Activated CD4-positive, alpha-beta memory T cell treated with anti-CD3 and anti-CD28 coated beads for 36 hours (primary cell): ENCODE results near the gene CELF4. TPM values are rescaled to one million over a fixed set of nuclear protein-coding genes. Genes with fewer than 3 reads are reported as not detected.

ENCODE experiments used
- CTCF ChIA-PET: fragments of 350-600 bp; sonication (Branson Sonifier 250); formaldehyde crosslinking; loops from one replicate; lab custom pipeline; 2021; ENCODE audit warnings: antibody characterized with exemption, inconsistent platforms; lab: Charles Lee
- POLR2A ChIA-PET: fragments of 350-600 bp; sonication (Branson Sonifier 250); formaldehyde crosslinking; loops from one replicate; lab custom pipeline; 2021; ENCODE audit warnings: antibody characterized with exemption; lab: Charles Lee
- DNase-seq: peaks from one replicate; pipeline ENCODE4 v3.0.0-alpha.2; 2020
- H3K27ac Mint-ChIP-seq: one replicate; pipeline ENCODE4 v1.8.0; 2021; ENCODE audit warnings: mixed read lengths
- H3K27me3 Mint-ChIP-seq: one replicate; pipeline ENCODE4 v1.8.0; 2021; ENCODE audit warnings: mixed read lengths
- H3K36me3 Mint-ChIP-seq: one replicate; pipeline ENCODE4 v1.8.0; 2021; ENCODE audit warnings: mixed read lengths
- H3K4me1 Mint-ChIP-seq: one replicate; pipeline ENCODE4 v1.8.0; 2021; ENCODE audit warnings: low read depth, mixed read lengths
- H3K4me3 Mint-ChIP-seq: one replicate; pipeline ENCODE4 v1.8.0; 2021; ENCODE audit warnings: mild to moderate bottlenecking, mixed read lengths
- H3K9me3 Mint-ChIP-seq: one replicate; pipeline ENCODE4 v1.8.0; 2021; ENCODE audit warnings: mixed read lengths
- intact Hi-C: fragments of 100-400 bp; cut with micrococcal nuclease; formaldehyde crosslinking; loops from one replicate; pipeline ENCODE4 v1.15.1; 2023
- total RNA-seq, 2 experiments: library from RNA; stranded (reverse); gene quantifications; one replicate each; pipeline ENCODE4 v1.2.3, GENCODE V29; 2021

The CELF4 gene
- total RNA-seq, 2 experiments from 2014 or later, result not detected

DNA sequence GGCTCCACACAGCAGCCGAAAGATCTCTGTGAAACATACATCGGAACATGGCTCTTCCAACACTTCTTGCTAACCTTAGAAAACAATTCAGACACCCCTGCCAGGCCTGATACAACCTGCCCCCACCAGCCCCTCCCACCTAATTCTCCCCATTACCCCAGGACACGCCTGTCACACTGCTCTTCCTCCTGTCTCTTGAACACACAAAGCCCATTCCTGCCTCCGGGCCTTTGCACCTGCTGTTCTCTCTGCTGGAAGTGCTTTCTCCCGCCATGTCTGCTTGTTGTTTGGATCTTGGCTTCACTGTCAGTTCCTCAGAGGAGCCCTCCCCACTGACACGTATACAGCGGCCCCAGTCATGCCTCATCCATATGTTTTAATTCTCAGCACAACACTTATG, 24.1 kb downstream of the CELF4 start:
- H3K4me3 Mint-ChIP-seq, result no peak overlapping the region
- DNase-seq, result no peak
- no peak overlapping the region for H3K27ac Mint-ChIP-seq
- H3K4me1 Mint-ChIP-seq, result no peaks in the 10 kb centered on the region
- intact Hi-C loops, result no loop called here
- peaks cover 23% of the 10 kb centered on the region for H3K27me3 Mint-ChIP-seq
- CTCF ChIA-PET, result interaction anchor here (1.1 kb wide), 1 partner anchor 11 kb away, joined by 3 read pairs; no protein-coding TSS in a partner anchor
- H3K36me3 Mint-ChIP-seq, result no peaks in the 10 kb centered on the region
- POLR2A ChIA-PET, result no interaction called here
- no peaks in the 10 kb centered on the region for H3K9me3 Mint-ChIP-seq

DNA sequence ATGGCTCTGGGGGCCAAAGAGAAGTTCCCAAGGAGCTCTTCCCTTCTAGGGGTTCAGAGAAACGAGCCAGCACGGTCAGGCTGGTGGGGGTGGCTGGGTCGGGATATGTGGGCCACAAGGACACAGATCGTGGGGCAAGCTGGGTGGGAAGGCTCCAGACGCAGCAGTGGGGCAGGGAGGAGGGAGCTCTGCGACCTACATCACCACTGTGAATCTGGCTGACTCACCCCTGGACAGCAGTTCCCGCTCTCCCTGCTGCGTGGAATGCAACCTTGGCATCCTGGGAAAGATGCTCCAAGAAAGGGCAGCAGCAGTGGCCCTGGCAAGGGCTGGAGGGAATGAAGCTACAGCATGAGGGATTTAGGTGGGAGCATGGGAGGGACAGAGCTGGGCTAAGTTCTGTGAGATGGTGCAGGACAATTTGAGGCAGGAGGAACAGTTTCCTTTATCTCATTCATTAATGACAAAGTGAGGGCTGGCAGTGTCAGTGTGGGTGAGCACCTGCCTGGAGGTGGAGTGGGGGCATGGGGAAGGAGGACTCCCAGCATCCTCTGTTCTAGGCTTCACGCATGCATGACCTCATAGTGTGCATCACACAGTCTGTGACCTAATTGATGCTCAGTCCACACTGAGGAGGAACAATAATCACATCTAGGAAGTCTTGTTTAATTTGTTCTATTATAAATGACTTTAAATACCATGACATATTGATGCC, 25.0 kb downstream of the CELF4 start:
- no peak overlapping the region for H3K4me3 Mint-ChIP-seq
- H3K9me3 Mint-ChIP-seq, result no peaks in the 10 kb centered on the region
- DNase-seq, result no peak
- no peak overlapping the region for H3K27ac Mint-ChIP-seq
- intact Hi-C loops, result no loop called here
- no peaks in the 10 kb centered on the region for H3K36me3 Mint-ChIP-seq
- ChIA-PET CTCF (no interaction called here), POLR2A (no interaction called here)
- H3K27me3 Mint-ChIP-seq, result peaks cover 23% of the 10 kb centered on the region
- H3K4me1 Mint-ChIP-seq, result no peaks in the 10 kb centered on the region

- no peak for DNase-seq
- CTCF ChIA-PET, result interaction anchor here (2.9 kb wide), 1 partner anchor 153 kb away, joined by 12 read pairs; no protein-coding TSS in a partner anchor
- POLR2A ChIA-PET, result no interaction called here
- H3K9me3 Mint-ChIP-seq, result no peaks in the 10 kb centered on the region
- no peaks in the 10 kb centered on the region for H3K36me3 Mint-ChIP-seq
- H3K4me3 Mint-ChIP-seq, result no peak overlapping the region
- H3K4me1 Mint-ChIP-seq, result no peaks in the 10 kb centered on the region
- H3K27me3 Mint-ChIP-seq, result peaks cover 23% of the 10 kb centered on the region
- intact Hi-C loops, result loop anchor here (2.0 kb wide), 1 partner anchor 94 kb away; no protein-coding TSS in a partner anchor
- no peak overlapping the region for H3K27ac Mint-ChIP-seq
These were observed 26.4 kb downstream of the CELF4 start for GRCh38 chr18:37539236-37539635.

GRCh38 chr18:37538526-37539205, 26.9 kb downstream of the CELF4 start:
- Mint-ChIP-seq H3K27ac (no peak overlapping the region), H3K27me3 (peaks cover 23% of the 10 kb centered on the region), H3K4me1 (no peaks in the 10 kb centered on the region), H3K4me3 (no peak overlapping the region), H3K9me3 (no peaks in the 10 kb centered on the region), H3K36me3 (no peaks in the 10 kb centered on the region)
- DNase-seq, result no peak
- intact Hi-C loops, result loop anchor here (1.0 to 2.0 kb wide), 2 partner anchors 94 to 152 kb away; no protein-coding TSS in a partner anchor
- POLR2A ChIA-PET, result no interaction called here
- CTCF ChIA-PET, result interaction anchor here (2.9 kb wide), 1 partner anchor 153 kb away, joined by 12 read pairs; no protein-coding TSS in a partner anchor

DNA sequence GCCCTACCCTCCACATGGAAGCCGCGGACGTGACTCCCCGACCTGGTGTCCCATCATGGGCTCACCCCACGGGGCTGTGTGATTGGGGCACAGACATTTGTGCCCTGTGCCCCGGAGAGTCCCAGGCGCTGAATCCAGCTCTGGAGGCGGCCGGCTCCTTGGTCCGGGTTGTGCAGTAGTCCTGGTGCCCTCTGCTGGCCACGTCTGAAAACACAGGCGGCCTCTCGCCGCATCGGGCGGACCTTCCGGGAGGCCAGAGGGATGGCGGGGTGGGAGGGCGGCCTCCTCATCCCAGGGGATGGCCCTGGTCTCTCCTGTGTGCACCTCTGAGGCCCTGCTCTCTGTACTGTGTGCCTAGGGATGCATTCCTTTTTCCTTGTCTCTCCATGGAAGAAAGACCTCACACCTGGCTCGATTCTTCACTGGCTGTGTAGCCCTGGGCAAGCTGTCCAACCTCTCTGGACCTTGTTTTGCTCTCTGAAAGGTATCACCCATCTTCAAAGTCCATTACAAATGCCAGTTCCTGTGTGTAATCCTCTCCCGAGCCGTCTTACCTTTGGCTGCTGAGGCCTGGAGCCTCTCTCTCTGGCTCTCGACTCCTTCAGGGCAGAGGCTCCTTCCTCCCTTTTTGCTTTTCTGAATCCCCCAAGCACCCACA, 27.6 kb downstream of the CELF4 start:
- CTCF ChIA-PET, result interaction anchor here (0.7 to 2.9 kb wide), 4 partner anchors 9 to 597 kb away, joined by 3 to 12 read pairs (median 4); no protein-coding TSS in a partner anchor

DNA sequence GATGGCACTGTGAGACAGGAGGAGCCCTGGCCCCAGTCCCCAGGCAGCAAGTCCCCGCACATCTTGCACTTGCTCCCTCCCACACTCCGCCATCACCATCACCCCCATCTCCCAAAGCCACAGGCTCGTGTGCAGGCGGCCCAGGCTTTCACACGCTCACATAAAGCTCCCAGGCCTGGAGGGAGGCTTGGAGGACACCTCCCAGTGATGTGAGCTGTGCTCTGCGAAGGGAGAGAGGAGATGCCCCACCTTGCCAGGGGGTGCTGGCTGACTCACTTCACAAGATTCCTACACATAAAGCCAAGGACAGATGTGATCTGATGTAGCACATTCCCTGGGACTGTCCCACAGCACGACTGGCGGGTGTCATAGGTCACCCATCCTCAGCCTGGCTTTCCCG, 28.9 kb downstream of the CELF4 start:
- intact Hi-C loops, result no loop called here
- POLR2A ChIA-PET, result no interaction called here
- Mint-ChIP-seq H3K4me1 (no peaks in the 10 kb centered on the region), H3K36me3 (no peaks in the 10 kb centered on the region), H3K27ac (no peak overlapping the region), H3K4me3 (no peak overlapping the region), H3K27me3 (peaks cover 23% of the 10 kb centered on the region), H3K9me3 (no peaks in the 10 kb centered on the region)
- CTCF ChIA-PET, result interaction anchor here (1.7 to 2.9 kb wide), 2 partner anchors 145 to 150 kb away, joined by 4 to 12 read pairs; no protein-coding TSS in a partner anchor
- no peak for DNase-seq

More for the DNA sequence above, 27.6 kb downstream of the CELF4 start:
- DNase-seq, result peak; percentile 62
- Mint-ChIP-seq H3K27ac (no peak overlapping the region), H3K9me3 (no peaks in the 10 kb centered on the region), H3K4me1 (no peaks in the 10 kb centered on the region), H3K4me3 (no peak overlapping the region), H3K36me3 (no peaks in the 10 kb centered on the region), H3K27me3 (peaks cover 23% of the 10 kb centered on the region)
- POLR2A ChIA-PET, result no interaction called here
- intact Hi-C loops, result loop anchor here (1.0 to 2.0 kb wide), 2 partner anchors 93 to 152 kb away; no protein-coding TSS in a partner anchor

GRCh38 chr18:37535968-37536367, 29.6 kb downstream of the CELF4 start:
- Mint-ChIP-seq H3K36me3 (no peaks in the 10 kb centered on the region), H3K27ac (no peak overlapping the region), H3K27me3 (peaks cover 20% of the 10 kb centered on the region), H3K9me3 (no peaks in the 10 kb centered on the region), H3K4me1 (no peaks in the 10 kb centered on the region), H3K4me3 (no peak overlapping the region)
- ChIA-PET POLR2A (no interaction called here), CTCF (interaction anchor here (2.9 kb wide), 1 partner anchor 150 kb away, joined by 12 read pairs; no protein-coding TSS in a partner anchor)
- intact Hi-C loops, result no loop called here
- no peak for DNase-seq

GRCh38 chr18:37534627-37535026, 31.0 kb downstream of the CELF4 start:
- Mint-ChIP-seq H3K4me1 (no peaks in the 10 kb centered on the region), H3K36me3 (no peaks in the 10 kb centered on the region), H3K27me3 (peaks cover 17% of the 10 kb centered on the region), H3K4me3 (no peak overlapping the region), H3K27ac (no peak overlapping the region), H3K9me3 (no peaks in the 10 kb centered on the region)
- CTCF ChIA-PET, result no interaction called here
- POLR2A ChIA-PET, result no interaction called here
- intact Hi-C loops, result no loop called here
- DNase-seq, result no peak

DNA sequence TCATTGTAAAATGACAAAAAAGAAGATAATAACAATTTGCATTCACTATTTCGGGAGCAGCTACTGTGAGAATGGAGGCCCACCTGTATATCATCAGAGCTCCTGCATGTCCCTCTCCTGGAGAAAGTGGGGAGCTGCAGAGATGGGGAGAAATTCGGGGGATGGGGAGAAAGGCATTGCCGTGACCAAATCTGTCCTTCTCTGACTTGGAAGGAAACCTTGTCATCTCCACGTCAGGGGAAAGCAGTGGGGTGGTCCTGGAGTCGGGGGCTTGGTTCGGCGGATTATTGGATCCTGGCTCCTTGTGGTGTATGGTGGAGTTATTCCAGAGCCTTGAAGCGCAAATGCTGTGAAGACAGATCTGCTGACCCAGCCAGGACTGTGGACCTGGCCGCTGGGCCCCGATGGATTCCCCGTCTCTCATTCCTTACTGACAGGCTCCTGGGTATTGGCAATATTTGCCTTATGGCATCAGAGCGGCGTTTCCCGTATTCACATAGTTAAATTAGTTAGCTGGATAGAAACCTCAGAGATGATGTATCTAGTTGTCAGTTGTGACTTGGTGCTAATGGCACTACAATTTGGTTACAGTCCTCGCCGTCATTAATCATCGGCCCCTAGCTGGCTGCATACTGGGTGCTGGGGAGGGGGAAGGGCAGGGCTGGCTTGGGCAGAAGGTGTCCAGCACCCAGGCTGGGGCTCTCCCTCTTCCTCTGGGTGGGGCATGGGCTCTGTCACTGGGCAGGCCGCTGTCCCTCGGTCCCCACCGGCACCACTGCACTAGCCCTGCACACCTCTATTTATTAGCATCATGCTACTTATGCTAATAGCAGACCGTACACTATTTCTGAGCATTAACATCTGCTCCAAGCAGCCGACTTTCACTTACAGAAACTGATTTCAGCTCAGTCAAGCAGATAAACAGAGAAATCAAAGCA, 31.7 kb downstream of the CELF4 start:
- H3K9me3 Mint-ChIP-seq, result no peaks in the 10 kb centered on the region
- no peak for DNase-seq
- H3K27ac Mint-ChIP-seq, result no peak overlapping the region
- H3K4me1 Mint-ChIP-seq, result no peaks in the 10 kb centered on the region
- no peaks in the 10 kb centered on the region for H3K36me3 Mint-ChIP-seq
- POLR2A ChIA-PET, result no interaction called here
- H3K4me3 Mint-ChIP-seq, result no peak overlapping the region
- intact Hi-C loops, result no loop called here
- CTCF ChIA-PET, result no interaction called here
- H3K27me3 Mint-ChIP-seq, result peaks cover 19% of the 10 kb centered on the region

DNA sequence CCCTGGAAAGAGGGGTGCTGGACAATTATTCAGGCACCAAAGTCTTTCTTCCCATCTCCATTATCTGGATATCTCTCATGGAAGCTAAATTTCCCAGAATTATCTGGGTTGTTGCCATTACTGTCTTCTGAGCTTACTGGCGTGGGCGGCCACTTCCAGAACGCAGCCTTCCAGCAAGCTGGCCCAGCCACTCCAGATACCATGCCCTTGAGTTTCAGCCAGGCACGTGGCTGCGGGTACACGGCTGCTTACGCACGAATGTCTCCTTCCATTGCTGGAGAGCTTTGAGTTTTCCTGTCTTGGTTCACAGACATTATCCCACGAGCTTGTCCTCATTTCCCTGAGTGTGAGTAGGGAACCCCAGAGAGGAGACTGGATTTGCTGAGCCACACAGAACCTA, 32.7 kb downstream of the CELF4 start:
- intact Hi-C loops, result no loop called here
- Mint-ChIP-seq H3K9me3 (no peaks in the 10 kb centered on the region), H3K27me3 (peaks cover 12% of the 10 kb centered on the region), H3K27ac (no peak overlapping the region), H3K36me3 (no peaks in the 10 kb centered on the region), H3K4me3 (no peak overlapping the region), H3K4me1 (no peaks in the 10 kb centered on the region)
- ChIA-PET POLR2A (no interaction called here), CTCF (no interaction called here)
- DNase-seq, result no peak

- Mint-ChIP-seq H3K4me1 (no peaks in the 10 kb centered on the region), H3K27me3 (peaks cover 24% of the 10 kb centered on the region)
These were observed 35.7 kb downstream of the CELF4 start for GRCh38 chr18:37529863-37530262.

More at GRCh38 chr18:37529863-37530262, 35.7 kb downstream of the CELF4 start:
- no peaks in the 10 kb centered on the region for H3K36me3 Mint-ChIP-seq
- no peaks in the 10 kb centered on the region for H3K9me3 Mint-ChIP-seq
- ChIA-PET CTCF (interaction anchor here (0.6 kb wide), 1 partner anchor 208 kb away, joined by 4 read pairs; no protein-coding TSS in a partner anchor), POLR2A (no interaction called here)
- intact Hi-C loops, result no loop called here
- no peak for DNase-seq
- no peak overlapping the region for H3K27ac Mint-ChIP-seq
- no peak overlapping the region for H3K4me3 Mint-ChIP-seq
